Large intestine (tissue), 12 donors: ENCODE measurements around the gene IL17RE. TPM values are rescaled to one million over a fixed set of nuclear protein-coding genes. Genes with fewer than 3 reads are reported as not detected.
"Not testable (repeated sequence)": the region's sequence is repeated elsewhere in the genome, so short reads cannot be mapped to it uniquely, and the experiment has no call there.

Source experiments
- DNase-seq, 2 donors: peaks; one replicate each; pipeline versions ENCODE4 v3.0.0 to v3.0.0-alpha.2; 2013
- H3K27ac ChIP-seq: one replicate; pipeline ENCODE4 v1.5.1; 2013; ENCODE audit warnings: low read length
- H3K27me3 ChIP-seq: 2 replicates; pipeline ENCODE4 v1.6.1; 2013; ENCODE audit warnings: low read length; ENCODE audit not compliant: control insufficient read depth, insufficient read depth
- H3K36me3 ChIP-seq: 2 replicates; pipeline ENCODE4 v1.6.1; 2013; ENCODE audit warnings: low read length; ENCODE audit not compliant: control insufficient read depth, insufficient read depth
- H3K4me1 ChIP-seq: one replicate; pipeline ENCODE4 v1.6.1; 2013; ENCODE audit warnings: low read length; ENCODE audit not compliant: control insufficient read depth, insufficient read depth
- H3K4me3 ChIP-seq: one replicate; pipeline ENCODE4 v1.5.1; 2013; ENCODE audit warnings: low read length
- H3K9me3 ChIP-seq: one replicate; pipeline ENCODE4 v1.6.1; 2013; ENCODE audit warnings: mild to moderate bottlenecking, low read depth, low read length, moderate library complexity; ENCODE audit not compliant: control insufficient read depth
- WGBS: methylation state at CpG from one replicate; pipeline ENCODE4 v1.1.5; 2013; ENCODE audit warnings: low lambda C conversion rate; ENCODE audit not compliant: insufficient coverage; 5-methylcytosine and 5-hydroxymethylcytosine counted together
- long read RNA-seq, 11 donors: transcript quantifications; one replicate each; lab custom pipeline, GENCODE V29; 2026
- polyA plus RNA-seq: library from polyadenylated mRNA; unstranded; fragments of 120-200 nt; gene quantifications from one replicate; pipeline ENCODE4 v1.2.1, GENCODE V29; 2013

IL17RE gene
- polyA plus RNA-seq: 60.9 TPM
- long read RNA-seq, donor 1, partial matches to known transcripts: 9 of 10 reads
- long read RNA-seq, donor 1, other reads (novel, unspliced or antisense): 0 of 10 reads
- long read RNA-seq, donor 2, partial matches to known transcripts: 5 of 6 reads
- long read RNA-seq, donor 2, other reads (novel, unspliced or antisense): 0 of 6 reads
- long read RNA-seq, donor 3: 0 reads
- long read RNA-seq, donor 4: 0 reads
- long read RNA-seq, donor 5: 0 reads
- long read RNA-seq, donor 6, partial matches to known transcripts: 0 of 1 reads
- long read RNA-seq, donor 6, other reads (novel, unspliced or antisense): 0 of 1 reads
- long read RNA-seq, donor 7, partial matches to known transcripts: 0 of 1 reads
- long read RNA-seq, donor 7, other reads (novel, unspliced or antisense): 0 of 1 reads
- long read RNA-seq, donor 8, partial matches to known transcripts: 24 of 25 reads
- long read RNA-seq, donor 8, other reads (novel, unspliced or antisense): 0 of 25 reads
- long read RNA-seq, donor 9, partial matches to known transcripts: 16 of 18 reads
- long read RNA-seq, donor 9, other reads (novel, unspliced or antisense): 0 of 18 reads
- long read RNA-seq, donor 10, partial matches to known transcripts: 0 of 2 reads
- long read RNA-seq, donor 10, other reads (novel, unspliced or antisense): 0 of 2 reads
- long read RNA-seq, donor 11, partial matches to known transcripts: 13 of 13 reads
- long read RNA-seq, donor 11, other reads (novel, unspliced or antisense): 0 of 13 reads

GRCh38 chr3:9902372-9903237, at the start of gene IL17RE:
TSS of gene IL17RE (plus strand) at chr3:9902848. CDS start at chr3:9902933, 85 bp downstream.
- no CpG with 5 or more reads among the region's 13 CpGs for WGBS
- peaks cover 4% of the 10 kb centered on the region for H3K9me3 ChIP-seq
- H3K4me1 ChIP-seq: peaks cover 46% of the 10 kb centered on the region
- H3K36me3 ChIP-seq: peaks cover 15% of the 10 kb centered on the region
- H3K27ac ChIP-seq: peak within 1 kb of the TSS; percentile 91
- H3K27me3 ChIP-seq: no peaks in the 10 kb centered on the region
- peak within 1 kb of the TSS; percentile 64 for H3K4me3 ChIP-seq
- DNase-seq: peak in 1 of 2 donors; percentile 83

- not testable (repeated sequence) for H3K36me3 ChIP-seq, H3K27ac ChIP-seq, H3K27me3 ChIP-seq, H3K4me3 ChIP-seq, H3K4me1 ChIP-seq, DNase-seq, H3K9me3 ChIP-seq
- 93% methylated on average over 3 of the region's 11 CpGs for WGBS
Measured at GRCh38 chr3:9854291-9854940, 48.2 kb upstream of the IL17RE start.

GRCh38 chr3:9855594-9855993, 47.1 kb upstream of the IL17RE start:
- H3K36me3 ChIP-seq: no peaks in the 10 kb centered on the region
- H3K4me3 ChIP-seq: no peak overlapping the region
- no CpG with 5 or more reads among the region's 3 CpGs for WGBS
- no peaks in the 10 kb centered on the region for H3K4me1 ChIP-seq
- H3K27me3 ChIP-seq: no peaks in the 10 kb centered on the region
- H3K27ac ChIP-seq: no peak overlapping the region
- no peaks in the 10 kb centered on the region for H3K9me3 ChIP-seq
- no peak for DNase-seq

GRCh38 chr3:9859530-9860025, 43.1 kb upstream of the IL17RE start:
- Histone ChIP-seq H3K4me1 (peaks cover 17% of the 10 kb centered on the region), H3K36me3 (no peaks in the 10 kb centered on the region), H3K4me3 (no peak overlapping the region), H3K9me3 (no peaks in the 10 kb centered on the region), H3K27me3 (no peaks in the 10 kb centered on the region), H3K27ac (no peak overlapping the region)
- no CpG with 5 or more reads among the region's 12 CpGs for WGBS
- DNase-seq: no peak

GRCh38 chr3:9861201-9861600, 41.4 kb upstream of the IL17RE start:
- H3K9me3 ChIP-seq: no peaks in the 10 kb centered on the region
- peaks cover 17% of the 10 kb centered on the region for H3K4me1 ChIP-seq
- no peaks in the 10 kb centered on the region for H3K27me3 ChIP-seq
- no peak overlapping the region for H3K27ac ChIP-seq
- H3K4me3 ChIP-seq: no peak overlapping the region
- no peak for DNase-seq
- WGBS: no CpG with 5 or more reads among the region's 4 CpGs
- H3K36me3 ChIP-seq: no peaks in the 10 kb centered on the region

GRCh38 chr3:9861626-9862130, 41.0 kb upstream of the IL17RE start:
- Histone ChIP-seq H3K27me3 (no peaks in the 10 kb centered on the region), H3K36me3 (no peaks in the 10 kb centered on the region), H3K4me3 (no peak overlapping the region), H3K9me3 (no peaks in the 10 kb centered on the region), H3K27ac (no peak overlapping the region), H3K4me1 (peaks cover 17% of the 10 kb centered on the region)
- no CpG with 5 or more reads among the region's 5 CpGs for WGBS
- DNase-seq: no peak

GRCh38 chr3:9862391-9863057, 40.1 kb upstream of the IL17RE start:
- H3K27me3 ChIP-seq: no peaks in the 10 kb centered on the region
- H3K4me3 ChIP-seq: peak overlapping the region; percentile 35
- peaks cover 17% of the 10 kb centered on the region for H3K4me1 ChIP-seq
- H3K36me3 ChIP-seq: no peaks in the 10 kb centered on the region
- H3K9me3 ChIP-seq: no peaks in the 10 kb centered on the region
- DNase-seq: peak; percentile 54 to 72
- H3K27ac ChIP-seq: no peak overlapping the region
- no CpG with 5 or more reads among the region's 45 CpGs for WGBS

- no peaks in the 10 kb centered on the region for H3K36me3 ChIP-seq
- H3K4me3 ChIP-seq: peak overlapping the region; percentile 35
- H3K4me1 ChIP-seq: peaks cover 17% of the 10 kb centered on the region
- H3K9me3 ChIP-seq: no peaks in the 10 kb centered on the region
- no peaks in the 10 kb centered on the region for H3K27me3 ChIP-seq
- DNase-seq: no peak
- WGBS: no CpG with 5 or more reads among the region's 22 CpGs
- no peak overlapping the region for H3K27ac ChIP-seq
Measured at GRCh38 chr3:9863058-9863772, 39.4 kb upstream of the IL17RE start.
